ENCODE results near the gene LAMA2.

GRCh38 chr6:128882991-128883611 is at the start of gene LAMA2:
- no peak for TF ChIP-seq CTCF (IDR thresholded peaks at IDR 0.05; ENCODE audit: insufficient read depth, low read depth, low read length)
- TF ChIP-seq EZH2 (IDR thresholded peaks at IDR 0.05; ENCODE audit: insufficient read depth, low read length), result no peak
